ENCODE measurements around the gene GABBR1. TPM values are rescaled to one million over a fixed set of nuclear protein-coding genes. Genes with fewer than 3 reads are reported as not detected.
A peak's percentile ranks its signal among the peaks of the same experiment; 100 is the strongest.

GABBR1 gene
- total and polyA plus RNA-seq, 2 donors (not counting 1 experiment from before 2014, with no cell fraction given): 198 to 241 TPM

GRCh38 chr6:29653452-29654038 is 20.6 kb upstream of the GABBR1 start:
- Mint-ChIP-seq H3K9me3 (ENCODE audit: insufficient read depth) (no peaks in the 10 kb centered on the region), H3K4me1 (peaks cover 16% of the 10 kb centered on the region), H3K4me3 (no peak overlapping the region), H3K27ac (no peak overlapping the region), H3K27me3 (peaks cover 11% of the 10 kb centered on the region)
- WGBS (ENCODE audit: insufficient coverage): 0% methylated on average over 1 of the region's 8 CpGs
- DNase-seq (peak; percentile 82), ATAC-seq (ENCODE audit: low read depth) (no peak)
- POLR2A ChIA-PET: interaction anchor here (0.8 to 1.3 kb wide), 2 partner anchors 17 to 20 kb away, joined by 3 to 10 read pairs; partner anchors contain the start of gene GABBR1
- Histone ChIP-seq H3K79me2 (ENCODE audit: control insufficient read depth, insufficient read depth, low read length) (no peaks in the 10 kb centered on the region), H2AFZ (ENCODE audit: insufficient read depth, low read depth, low read length, poor library complexity, severe bottlenecking) (no peak overlapping the region), H4K20me1 (ENCODE audit: control insufficient read depth, insufficient read depth, low read length, poor library complexity, severe bottlenecking) (no peaks in the 10 kb centered on the region), H3K9ac (ENCODE audit: low read length) (no peak overlapping the region), H3K27me3 (replicated peaks in 1 of 4; ENCODE audit: control extremely low read depth in 1 of 4, control insufficient read depth in 3 of 4, insufficient read depth in 4 of 4, low read length in 3 of 4) (peaks cover 0 to 26% (median 7%) of the 10 kb centered on the region in 4 experiments), H3K27ac (ENCODE audit: low read length in 2 of 2) (no peak overlapping the region), H3K4me2 (replicated peaks; ENCODE audit: low read depth, low read length, poor library complexity, severe bottlenecking) (no peak overlapping the region), H3K4me1 (ENCODE audit: control insufficient read depth in 2 of 2, insufficient read depth in 2 of 2, low read length in 2 of 2) (peaks cover 3 to 15% of the 10 kb centered on the region in 2 donors), H3K9me3 (ENCODE audit: control extremely low read depth in 1 of 3, control insufficient read depth in 2 of 3, insufficient read depth in 1 of 3, low read length in 2 of 3) (no peaks in the 10 kb centered on the region), H3K4me3 (ENCODE audit: control extremely low read depth in 1 of 5, extremely low read depth in 1 of 5, insufficient read depth in 1 of 5, low read depth in 2 of 5, low read length in 4 of 5) (no peak overlapping the region), H3K36me3 (replicated peaks in 1 of 2; ENCODE audit: control extremely low read depth in 1 of 2, control insufficient read depth in 1 of 2, extremely low read depth in 1 of 2, insufficient read depth in 2 of 2, low read length in 1 of 2) (no peaks in the 10 kb centered on the region)
- TF ChIP-seq, protein P1, sequence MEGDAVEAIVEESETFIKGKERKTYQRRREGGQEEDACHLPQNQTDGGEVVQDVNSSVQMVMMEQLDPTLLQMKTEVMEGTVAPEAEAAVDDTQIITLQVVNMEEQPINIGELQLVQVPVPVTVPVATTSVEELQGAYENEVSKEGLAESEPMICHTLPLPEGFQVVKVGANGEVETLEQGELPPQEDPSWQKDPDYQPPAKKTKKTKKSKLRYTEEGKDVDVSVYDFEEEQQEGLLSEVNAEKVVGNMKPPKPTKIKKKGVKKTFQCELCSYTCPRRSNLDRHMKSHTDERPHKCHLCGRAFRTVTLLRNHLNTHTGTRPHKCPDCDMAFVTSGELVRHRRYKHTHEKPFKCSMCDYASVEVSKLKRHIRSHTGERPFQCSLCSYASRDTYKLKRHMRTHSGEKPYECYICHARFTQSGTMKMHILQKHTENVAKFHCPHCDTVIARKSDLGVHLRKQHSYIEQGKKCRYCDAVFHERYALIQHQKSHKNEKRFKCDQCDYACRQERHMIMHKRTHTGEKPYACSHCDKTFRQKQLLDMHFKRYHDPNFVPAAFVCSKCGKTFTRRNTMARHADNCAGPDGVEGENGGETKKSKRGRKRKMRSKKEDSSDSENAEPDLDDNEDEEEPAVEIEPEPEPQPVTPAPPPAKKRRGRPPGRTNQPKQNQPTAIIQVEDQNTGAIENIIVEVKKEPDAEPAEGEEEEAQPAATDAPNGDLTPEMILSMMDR (IDR thresholded peaks at IDR 0.05): peak; percentile 97
- TF ChIP-seq EZH2 (IDR thresholded peaks at IDR 0.05; ENCODE audit: borderline replicate concordance, insufficient read depth, low read depth, low read length, poor library complexity, severe bottlenecking): no peak
- CTCF ChIA-PET: interaction anchor here (0.5 to 9.5 kb wide), 47 partner anchors 8 to 1140 kb away, joined by 3 to 226 read pairs (median 6); partner anchors contain the start of genes GABBR1, HLA-F, OR12D3 and ZFP57
- intact Hi-C loops (cut with micrococcal nuclease): loop anchor here (5.0 kb wide), 1 partner anchor 69 kb away; the partner anchor contains the start of gene HLA-F

- Histone ChIP-seq H3K36me3 (replicated peaks in 1 of 2; ENCODE audit: control extremely low read depth in 1 of 2, control insufficient read depth in 1 of 2, extremely low read depth in 1 of 2, insufficient read depth in 2 of 2, low read length in 1 of 2) (no peaks in the 10 kb centered on the region), H3K27me3 (replicated peaks in 1 of 4; ENCODE audit: control extremely low read depth in 1 of 4, control insufficient read depth in 3 of 4, insufficient read depth in 4 of 4, low read length in 3 of 4) (peaks cover 0 to 20% (median 5%) of the 10 kb centered on the region in 4 experiments), H3K79me2 (ENCODE audit: control insufficient read depth, insufficient read depth, low read length) (no peaks in the 10 kb centered on the region), H2AFZ (ENCODE audit: insufficient read depth, low read depth, low read length, poor library complexity, severe bottlenecking) (no peak overlapping the region), H3K9ac (ENCODE audit: low read length) (no peak overlapping the region), H4K20me1 (ENCODE audit: control insufficient read depth, insufficient read depth, low read length, poor library complexity, severe bottlenecking) (no peaks in the 10 kb centered on the region), H3K27ac (ENCODE audit: low read length in 2 of 2) (no peak overlapping the region), H3K4me2 (replicated peaks; ENCODE audit: low read depth, low read length, poor library complexity, severe bottlenecking) (no peak overlapping the region), H3K4me1 (ENCODE audit: control insufficient read depth in 2 of 2, insufficient read depth in 2 of 2, low read length in 2 of 2) (peaks cover 3 to 15% of the 10 kb centered on the region in 2 donors), H3K9me3 (ENCODE audit: control extremely low read depth in 1 of 3, control insufficient read depth in 2 of 3, insufficient read depth in 1 of 3, low read length in 2 of 3) (no peaks in the 10 kb centered on the region), H3K4me3 (ENCODE audit: control extremely low read depth in 1 of 5, extremely low read depth in 1 of 5, insufficient read depth in 1 of 5, low read depth in 2 of 5, low read length in 4 of 5) (no peak overlapping the region)
- CTCF ChIA-PET: interaction anchor here (0.8 to 9.5 kb wide), 11 partner anchors 11 to 182 kb away, joined by 3 to 226 read pairs (median 12); partner anchors contain the start of gene GABBR1
- 78% methylated on average over 4 of the region's 10 CpGs for WGBS (ENCODE audit: insufficient coverage)
- no peak for ATAC-seq (ENCODE audit: low read depth)
- H3K4me3 Mint-ChIP-seq: no peak overlapping the region
- no peak for DNase-seq
- peaks cover 4% of the 10 kb centered on the region for H3K27me3 Mint-ChIP-seq
- H3K27ac Mint-ChIP-seq: no peak overlapping the region
- intact Hi-C loops (cut with micrococcal nuclease): loop anchor here (5.0 kb wide), 1 partner anchor 70 kb away; the partner anchor contains the start of gene HLA-F
- no peaks in the 10 kb centered on the region for H3K9me3 Mint-ChIP-seq (ENCODE audit: insufficient read depth)
- TF ChIP-seq EZH2 (IDR thresholded peaks at IDR 0.05; ENCODE audit: borderline replicate concordance, insufficient read depth, low read depth, low read length, poor library complexity, severe bottlenecking): no peak
- TF ChIP-seq, protein P1 (IDR thresholded peaks at IDR 0.05): no peak
- H3K4me1 Mint-ChIP-seq: peaks cover 16% of the 10 kb centered on the region
- POLR2A ChIA-PET: no interaction called here
Measured at GRCh38 chr6:29652198-29652584, 19.2 kb upstream of the GABBR1 start.
